KMS-11 (cell line): Measurements from ENCODE around the gene UCHL3.

Experiments
- H2AFZ ChIP-seq: fragments of 200-600 bp; sonication (generic); 2 replicates; pipeline ENCODE4 v1.6.1; 2016; ENCODE audit warnings: antibody characterized with exemption, mixed run types, low read depth
- H3K27ac ChIP-seq: fragments of 200-600 bp; sonication (generic); 2 replicates; pipeline ENCODE4 v1.6.1; 2016; ENCODE audit warnings: mild to moderate bottlenecking, mixed run types
- H3K27me3 ChIP-seq: fragments of 200-600 bp; sonication (generic); 2 replicates; pipeline ENCODE4 v1.6.1; 2017; ENCODE audit warnings: mild to moderate bottlenecking, low read depth, mixed run types, moderate library complexity; ENCODE audit not compliant: insufficient read depth
- H3K36me3 ChIP-seq: fragments of 200-600 bp; sonication (generic); 2 replicates; pipeline ENCODE4 v1.6.1; 2017; ENCODE audit warnings: mild to moderate bottlenecking, mixed run types; ENCODE audit not compliant: insufficient read depth
- H3K4me1 ChIP-seq: fragments of 200-600 bp; sonication (generic); 2 replicates; pipeline ENCODE4 v1.6.1; 2016; ENCODE audit warnings: mild to moderate bottlenecking, low read depth, mixed run types; ENCODE audit not compliant: poor library complexity, severe bottlenecking
- H3K4me2 ChIP-seq: fragments of 200-600 bp; sonication (generic); 2 replicates; pipeline ENCODE4 v1.7.0; 2016; ENCODE audit warnings: mild to moderate bottlenecking, mixed run types
- H3K4me3 ChIP-seq: fragments of 200-600 bp; sonication (generic); IDR thresholded peaks from 2 replicates; pipeline ENCODE4 v1.6.1; 2017; ENCODE audit warnings: low read depth, low read length, mixed read lengths; ENCODE audit not compliant: insufficient read depth
- H3K79me2 ChIP-seq: fragments of 200-600 bp; sonication (generic); 2 replicates; pipeline ENCODE4 v1.6.1; 2016; ENCODE audit warnings: low read depth, mixed run types; ENCODE audit not compliant: insufficient read depth
- H3K9ac ChIP-seq: fragments of 200-600 bp; sonication (generic); 2 replicates; pipeline ENCODE4 v1.6.1; 2016; ENCODE audit warnings: mild to moderate bottlenecking, mixed run types
- H4K20me1 ChIP-seq: fragments of 200-600 bp; sonication (generic); 2 replicates; pipeline ENCODE4 v1.6.1; 2016; ENCODE audit warnings: mild to moderate bottlenecking, mixed run types; ENCODE audit not compliant: insufficient read depth
- TF ChIP-seq, protein P1 (sequence below): fragments of 200-600 bp; sonication (generic); conservative IDR thresholded peaks from 2 replicates; pipeline ENCODE4 v1.6.1; 2017; ENCODE audit warnings: low read depth, mild to moderate bottlenecking, antibody characterized with exemption, low read length, moderate library complexity, mixed read lengths

Gene UCHL3

DNA sequence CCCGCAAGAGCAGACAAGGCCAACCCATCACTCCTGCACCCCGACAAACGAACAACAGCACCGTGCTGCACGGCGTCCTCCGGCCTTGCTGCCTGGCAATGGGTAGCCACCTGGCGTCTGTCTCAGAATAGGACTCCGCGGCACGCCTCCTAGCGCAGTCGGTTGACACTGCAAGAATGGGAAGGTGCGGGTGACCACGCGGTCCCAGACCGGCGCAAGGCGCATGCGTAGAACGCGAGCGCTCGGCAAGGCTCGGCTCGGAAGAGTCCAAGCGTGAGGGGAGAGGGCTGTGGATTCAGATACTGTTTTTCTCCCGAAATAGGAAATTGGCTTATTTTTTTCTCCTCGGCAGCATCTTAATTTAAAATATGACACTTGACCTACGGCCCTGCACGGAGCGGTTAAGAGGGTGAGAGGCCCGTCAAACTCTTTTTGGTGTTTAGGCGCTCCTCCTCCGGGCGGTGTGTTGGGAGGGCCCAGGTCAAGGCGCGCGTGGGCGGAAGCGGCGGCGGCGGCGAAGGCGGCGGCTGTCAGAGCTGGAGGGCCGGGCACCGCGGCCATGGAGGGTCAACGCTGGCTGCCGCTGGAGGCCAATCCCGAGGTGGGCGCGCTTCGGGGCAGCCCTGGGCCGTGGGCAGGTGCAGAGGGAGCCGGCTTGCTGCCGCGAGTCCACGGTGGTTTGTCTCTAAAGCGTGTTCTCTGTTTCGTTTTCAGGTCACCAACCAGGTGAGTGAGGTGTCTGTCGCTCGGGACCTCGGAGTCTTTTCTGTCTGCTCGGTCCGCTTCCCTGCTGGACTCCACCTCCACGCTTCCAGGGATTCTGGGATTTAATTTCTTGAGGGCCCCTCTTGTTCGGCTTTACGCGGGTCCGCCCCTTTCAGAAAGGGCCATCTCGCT, at the start of gene UCHL3:
TSS of gene UCHL3 (plus strand) at position 530 of the 897 bp plus-strand sequence. CDS start at position 560, 30 bp downstream.
- peak within 1 kb of the TSS; percentile 81 for H2AFZ ChIP-seq
- H3K79me2 ChIP-seq, result peaks cover 19% of the 10 kb centered on the region; the same call in 1 of the 2 replicates
- H3K27ac ChIP-seq, result peak within 1 kb of the TSS; percentile 61

DNA sequence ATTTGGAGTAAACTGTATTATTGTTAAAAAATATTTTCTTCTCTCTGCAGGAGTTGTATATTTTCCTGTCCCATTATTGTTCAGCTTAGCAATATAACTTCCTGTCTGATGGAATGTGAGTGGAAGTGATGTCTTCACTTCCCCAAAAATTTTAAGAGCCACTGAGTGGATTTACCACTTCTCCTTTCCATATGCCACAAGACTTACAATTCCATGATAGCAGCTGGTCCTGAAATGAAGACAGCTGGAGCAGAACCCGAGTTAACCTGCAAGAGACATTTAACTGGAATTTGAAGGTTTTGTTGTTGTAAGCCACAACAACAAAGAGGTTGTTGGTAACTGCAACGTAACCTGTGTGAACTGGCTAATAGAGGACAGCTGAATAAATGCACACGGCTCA, 44.3 kb upstream of the UCHL3 start:
- Histone ChIP-seq H4K20me1 (no peaks in the 10 kb centered on the region), H3K4me1 (no peaks in the 10 kb centered on the region), H3K27me3 (no peaks in the 10 kb centered on the region), H3K27ac (no peak overlapping the region), H3K36me3 (no peaks in the 10 kb centered on the region), H3K4me2 (no peak overlapping the region), H3K4me3 (no peak overlapping the region), H3K9ac (no peak overlapping the region), H2AFZ (no peak overlapping the region), H3K79me2 (no peaks in the 10 kb centered on the region)
- TF ChIP-seq, protein P1, sequence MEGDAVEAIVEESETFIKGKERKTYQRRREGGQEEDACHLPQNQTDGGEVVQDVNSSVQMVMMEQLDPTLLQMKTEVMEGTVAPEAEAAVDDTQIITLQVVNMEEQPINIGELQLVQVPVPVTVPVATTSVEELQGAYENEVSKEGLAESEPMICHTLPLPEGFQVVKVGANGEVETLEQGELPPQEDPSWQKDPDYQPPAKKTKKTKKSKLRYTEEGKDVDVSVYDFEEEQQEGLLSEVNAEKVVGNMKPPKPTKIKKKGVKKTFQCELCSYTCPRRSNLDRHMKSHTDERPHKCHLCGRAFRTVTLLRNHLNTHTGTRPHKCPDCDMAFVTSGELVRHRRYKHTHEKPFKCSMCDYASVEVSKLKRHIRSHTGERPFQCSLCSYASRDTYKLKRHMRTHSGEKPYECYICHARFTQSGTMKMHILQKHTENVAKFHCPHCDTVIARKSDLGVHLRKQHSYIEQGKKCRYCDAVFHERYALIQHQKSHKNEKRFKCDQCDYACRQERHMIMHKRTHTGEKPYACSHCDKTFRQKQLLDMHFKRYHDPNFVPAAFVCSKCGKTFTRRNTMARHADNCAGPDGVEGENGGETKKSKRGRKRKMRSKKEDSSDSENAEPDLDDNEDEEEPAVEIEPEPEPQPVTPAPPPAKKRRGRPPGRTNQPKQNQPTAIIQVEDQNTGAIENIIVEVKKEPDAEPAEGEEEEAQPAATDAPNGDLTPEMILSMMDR, result no peak

More for the DNA sequence above, at the start of gene UCHL3:
- no peaks in the 10 kb centered on the region for H3K27me3 ChIP-seq
- TF ChIP-seq, protein P1, result peak; percentile 72
- H3K9ac ChIP-seq, result peak within 1 kb of the TSS; percentile 84
- no peaks in the 10 kb centered on the region for H3K36me3 ChIP-seq
- H3K4me3 ChIP-seq, result no peak within 1 kb of the TSS
- peaks cover 15% of the 10 kb centered on the region for H3K4me1 ChIP-seq
- no peaks in the 10 kb centered on the region for H4K20me1 ChIP-seq
- peak within 1 kb of the TSS; percentile 81 for H3K4me2 ChIP-seq

DNA sequence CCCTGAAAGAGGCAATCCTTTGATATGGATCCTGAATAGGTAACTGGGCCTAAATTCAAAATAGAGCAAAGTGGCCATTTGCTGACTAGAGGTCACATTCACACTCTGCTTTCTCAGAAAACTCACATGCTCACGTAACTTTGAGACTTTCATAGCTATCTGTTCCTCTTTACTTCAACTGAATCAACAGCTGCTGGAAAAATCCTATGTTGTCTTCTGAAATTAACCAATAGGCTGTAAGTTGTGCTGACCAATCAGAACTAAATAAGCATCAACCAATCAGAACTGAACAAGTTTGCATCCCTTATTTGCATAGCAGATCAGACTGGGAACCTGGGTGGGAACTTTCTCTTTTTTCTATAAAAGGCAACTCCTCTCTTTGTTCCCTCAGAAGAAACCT, 43.6 kb upstream of the UCHL3 start:
- Histone ChIP-seq H3K9ac (no peak overlapping the region), H3K4me1 (no peaks in the 10 kb centered on the region), H4K20me1 (no peaks in the 10 kb centered on the region), H3K4me3 (no peak overlapping the region), H3K36me3 (no peaks in the 10 kb centered on the region), H3K27me3 (no peaks in the 10 kb centered on the region), H2AFZ (no peak overlapping the region), H3K27ac (no peak overlapping the region), H3K79me2 (no peaks in the 10 kb centered on the region), H3K4me2 (no peak overlapping the region)
- TF ChIP-seq, protein P1, result no peak

DNA sequence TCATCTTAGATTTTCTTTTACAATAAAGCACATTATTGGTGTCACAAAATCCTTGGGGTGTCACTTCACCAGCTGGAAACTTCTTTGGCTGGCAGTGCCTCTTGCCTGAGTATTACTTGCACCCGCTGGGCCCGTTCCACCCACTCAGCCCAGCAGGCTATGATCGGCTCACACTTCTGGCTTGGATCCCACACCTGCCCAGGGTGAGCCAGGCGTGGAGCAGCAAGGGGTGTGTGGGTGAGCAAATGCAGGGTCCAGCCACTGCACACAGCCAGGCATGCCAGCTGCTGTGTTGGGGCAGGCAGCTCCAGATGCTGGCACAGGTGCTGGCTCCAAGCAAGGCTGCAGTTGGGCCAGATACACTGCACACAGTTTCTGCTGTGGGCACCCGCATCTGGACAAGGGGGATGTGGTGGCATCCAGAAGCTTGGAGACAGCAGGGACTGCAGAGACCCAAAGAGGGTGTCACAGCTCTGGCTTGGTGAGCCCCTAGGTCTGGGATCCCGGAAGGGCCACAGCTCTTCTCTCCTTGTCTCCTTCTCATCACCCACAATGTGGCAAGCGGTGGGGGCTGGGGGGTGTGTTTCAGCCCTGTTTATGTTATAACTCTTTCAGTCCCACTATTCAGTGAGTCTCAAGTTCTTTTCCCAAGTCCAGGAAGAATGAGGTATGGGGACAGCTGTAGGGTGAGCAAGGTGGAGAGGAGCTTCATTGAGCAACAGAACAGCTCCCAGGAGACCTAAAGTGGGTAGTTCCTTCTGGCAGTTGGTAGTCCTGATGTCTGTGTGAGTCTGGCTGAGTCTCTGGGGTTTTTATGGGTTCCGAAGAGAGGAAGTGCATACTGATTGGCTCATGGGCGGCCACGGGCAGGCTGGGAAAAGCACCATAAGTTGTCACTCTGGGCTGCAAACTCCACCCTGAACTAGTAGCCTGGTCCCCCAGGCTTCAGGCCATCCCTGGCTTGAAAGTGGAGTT, 42.3 kb upstream of the UCHL3 start:
- Histone ChIP-seq H2AFZ (no peak overlapping the region), H3K36me3 (no peaks in the 10 kb centered on the region), H3K4me2 (no peak overlapping the region), H3K27me3 (no peaks in the 10 kb centered on the region), H3K79me2 (no peaks in the 10 kb centered on the region), H4K20me1 (no peaks in the 10 kb centered on the region), H3K4me1 (peaks cover 7% of the 10 kb centered on the region), H3K9ac (no peak overlapping the region), H3K27ac (no peak overlapping the region), H3K4me3 (no peak overlapping the region)
- TF ChIP-seq, protein P1, result no peak
